ENCODE measurements around the gene ME3. TPM values are rescaled to one million over a fixed set of nuclear protein-coding genes. Genes with fewer than 3 reads are reported as not detected.

Gene ME3
- total RNA-seq, 1 donor from 2014 or later = 34.2 TPM

DNA sequence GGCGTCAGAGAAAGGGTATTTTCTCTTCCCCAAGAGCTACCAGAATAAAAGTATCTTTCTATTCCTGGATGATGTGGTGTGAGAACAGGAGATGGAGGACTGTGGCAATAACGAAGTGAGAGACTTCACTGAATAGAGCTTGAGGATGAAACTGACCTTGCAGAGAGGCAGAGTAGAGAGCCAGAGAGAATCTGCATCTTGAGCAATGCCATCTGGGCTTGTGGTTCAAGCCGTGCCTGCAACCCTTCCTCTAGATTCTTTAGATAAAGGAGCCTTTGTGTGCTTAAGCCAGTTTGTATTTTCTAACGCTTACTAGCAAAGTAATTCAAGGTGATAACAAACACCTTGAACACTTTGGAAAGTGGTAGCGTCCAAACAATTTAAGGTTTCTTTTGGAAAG lies 2.2 kb downstream of the ME3 start:
- Histone ChIP-seq H3K9me3 (no peaks in the 10 kb centered on the region), H3K4me1 (peaks cover 0 to 19% of the 10 kb centered on the region in 2 donors), H3K27me3 (no peaks in the 10 kb centered on the region), H3K4me3 (no peak overlapping the region), H3K36me3 (no peaks in the 10 kb centered on the region), H3K27ac (peak overlapping the region; percentile 32 to 94)
- TF ChIP-seq, protein P1, sequence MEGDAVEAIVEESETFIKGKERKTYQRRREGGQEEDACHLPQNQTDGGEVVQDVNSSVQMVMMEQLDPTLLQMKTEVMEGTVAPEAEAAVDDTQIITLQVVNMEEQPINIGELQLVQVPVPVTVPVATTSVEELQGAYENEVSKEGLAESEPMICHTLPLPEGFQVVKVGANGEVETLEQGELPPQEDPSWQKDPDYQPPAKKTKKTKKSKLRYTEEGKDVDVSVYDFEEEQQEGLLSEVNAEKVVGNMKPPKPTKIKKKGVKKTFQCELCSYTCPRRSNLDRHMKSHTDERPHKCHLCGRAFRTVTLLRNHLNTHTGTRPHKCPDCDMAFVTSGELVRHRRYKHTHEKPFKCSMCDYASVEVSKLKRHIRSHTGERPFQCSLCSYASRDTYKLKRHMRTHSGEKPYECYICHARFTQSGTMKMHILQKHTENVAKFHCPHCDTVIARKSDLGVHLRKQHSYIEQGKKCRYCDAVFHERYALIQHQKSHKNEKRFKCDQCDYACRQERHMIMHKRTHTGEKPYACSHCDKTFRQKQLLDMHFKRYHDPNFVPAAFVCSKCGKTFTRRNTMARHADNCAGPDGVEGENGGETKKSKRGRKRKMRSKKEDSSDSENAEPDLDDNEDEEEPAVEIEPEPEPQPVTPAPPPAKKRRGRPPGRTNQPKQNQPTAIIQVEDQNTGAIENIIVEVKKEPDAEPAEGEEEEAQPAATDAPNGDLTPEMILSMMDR (IDR thresholded peaks at IDR 0.05) = no peak
- DNase-seq (ENCODE audit: low spot score in 2 of 2) = no peak
- intact Hi-C loops (cut with DNase I) = loop anchor here (2.0 to 5.0 kb wide), 3 partner anchors 27 to 213 kb away; no protein-coding TSS in a partner anchor

DNA sequence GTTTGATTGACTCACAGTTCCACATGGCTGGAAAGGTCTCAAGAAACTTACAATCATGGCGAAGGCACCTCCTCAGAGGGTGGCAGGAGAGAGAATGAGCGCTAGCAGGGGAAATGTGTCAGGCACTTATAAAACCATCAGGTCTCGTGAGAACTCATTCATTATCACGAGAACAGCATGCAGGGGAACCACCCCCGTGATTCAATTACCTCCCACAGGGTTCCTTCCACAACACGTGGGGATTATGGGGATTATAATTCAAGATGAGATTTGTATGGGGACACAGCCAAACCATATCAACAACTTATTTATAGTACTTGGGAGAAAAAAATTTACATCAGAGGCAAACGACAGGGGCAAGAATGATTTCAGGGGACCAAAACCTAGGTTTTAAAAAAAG lies 3.0 kb downstream of the ME3 start:
- peaks cover 0 to 19% of the 10 kb centered on the region in 2 donors for H3K4me1 ChIP-seq
- intact Hi-C loops (cut with DNase I) = no loop called here
- H3K36me3 ChIP-seq = no peaks in the 10 kb centered on the region
- peak overlapping the region in 1 of 2 donors; percentile 32 for H3K27ac ChIP-seq
- H3K9me3 ChIP-seq = no peaks in the 10 kb centered on the region
- no peak overlapping the region for H3K4me3 ChIP-seq
- TF ChIP-seq, protein P1 (IDR thresholded peaks at IDR 0.05) = no peak
- H3K27me3 ChIP-seq = no peaks in the 10 kb centered on the region
- no peak for DNase-seq (ENCODE audit: low spot score in 2 of 2)

DNA sequence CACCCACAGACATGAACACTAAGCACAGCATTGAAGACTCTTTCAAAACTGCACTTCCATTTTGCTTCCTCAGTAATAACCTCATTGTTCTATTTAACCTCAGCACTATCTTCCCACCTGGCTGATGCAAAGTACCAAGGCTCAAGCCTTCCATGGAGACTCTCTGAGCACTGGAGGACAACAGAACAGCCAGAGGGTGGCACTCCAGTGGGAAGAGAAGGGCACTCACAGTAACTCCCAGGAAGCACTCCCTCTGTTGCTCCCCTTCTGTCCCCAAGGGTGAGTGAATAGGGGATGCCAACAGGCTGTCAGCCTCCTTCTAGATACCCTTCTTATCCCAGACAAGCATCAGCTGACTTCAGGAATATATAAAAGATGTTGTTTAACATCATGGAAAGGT lies 3.5 kb downstream of the ME3 start:
- TF ChIP-seq, protein P1 (IDR thresholded peaks at IDR 0.05) = no peak
- intact Hi-C loops (cut with DNase I) = no loop called here
- no peak overlapping the region for H3K4me3 ChIP-seq
- no peaks in the 10 kb centered on the region for H3K9me3 ChIP-seq
- H3K4me1 ChIP-seq = peaks cover 0 to 19% of the 10 kb centered on the region in 2 donors
- no peak for DNase-seq (ENCODE audit: low spot score in 2 of 2)
- H3K27ac ChIP-seq = peak overlapping the region in 1 of 2 donors; percentile 32
- H3K36me3 ChIP-seq = no peaks in the 10 kb centered on the region
- H3K27me3 ChIP-seq = no peaks in the 10 kb centered on the region

DNA sequence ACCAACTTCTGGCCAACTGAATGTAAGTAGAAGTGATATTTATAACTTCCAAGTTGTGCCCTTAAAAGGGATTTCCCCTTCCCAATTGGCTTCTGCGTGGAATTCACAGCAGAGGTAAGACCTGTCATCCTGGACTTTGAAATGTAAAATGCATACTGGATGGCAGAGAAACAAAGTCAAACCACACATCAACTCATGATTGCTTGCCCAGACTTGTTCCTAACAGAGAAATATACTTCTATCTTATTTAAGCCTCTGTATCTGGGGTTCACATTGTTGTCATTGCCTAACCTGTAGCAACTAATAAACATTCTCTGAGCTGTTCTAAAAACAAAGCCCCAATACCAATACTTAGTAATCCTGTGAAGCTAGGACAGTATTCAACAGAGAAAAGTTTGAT lies 6.2 kb downstream of the ME3 start:
- Histone ChIP-seq H3K36me3 (no peaks in the 10 kb centered on the region), H3K4me1 (peaks cover 0 to 16% of the 10 kb centered on the region in 2 donors), H3K4me3 (no peak overlapping the region), H3K9me3 (no peaks in the 10 kb centered on the region), H3K27ac (peak overlapping the region in 1 of 2 donors; percentile 24), H3K27me3 (no peaks in the 10 kb centered on the region)
- TF ChIP-seq, protein P1 (IDR thresholded peaks at IDR 0.05) = no peak
- intact Hi-C loops (cut with DNase I) = no loop called here
- DNase-seq (ENCODE audit: low spot score in 2 of 2) = no peak

DNA sequence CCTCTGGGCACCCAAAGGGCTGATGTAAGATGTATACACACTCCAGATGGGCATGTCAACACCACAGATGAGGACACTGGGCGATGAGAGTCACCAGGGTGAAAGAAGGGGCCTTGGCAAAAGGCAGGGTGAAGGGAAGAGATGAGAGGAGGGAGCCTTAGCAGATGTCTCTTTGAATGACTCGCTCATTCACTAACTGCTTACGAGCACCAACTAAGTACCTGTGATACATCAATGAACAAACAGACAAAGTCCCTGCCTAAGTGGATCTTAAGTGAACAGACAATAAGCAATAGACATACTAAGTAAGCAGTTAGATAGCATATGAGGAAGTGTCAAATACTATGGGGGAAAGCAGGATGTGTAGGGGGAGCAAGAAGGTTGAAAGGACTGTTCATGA lies 7.5 kb downstream of the ME3 start:
- DNase-seq (ENCODE audit: low spot score in 2 of 2) = no peak

More for the DNA sequence above, 7.5 kb downstream of the ME3 start:
- H3K9me3 ChIP-seq = no peaks in the 10 kb centered on the region
- TF ChIP-seq, protein P1 (IDR thresholded peaks at IDR 0.05) = no peak
- H3K4me3 ChIP-seq = no peak overlapping the region
- H3K27me3 ChIP-seq = no peaks in the 10 kb centered on the region
- no peaks in the 10 kb centered on the region for H3K36me3 ChIP-seq
- H3K4me1 ChIP-seq = peaks cover 0 to 6% of the 10 kb centered on the region in 2 donors
- intact Hi-C loops (cut with DNase I) = no loop called here
- H3K27ac ChIP-seq = no peak overlapping the region

All from ascending aorta (tissue), 2 donors.